Prostate gland (tissue), 2 donors: ENCODE data around the gene METTL25B. TPM values are rescaled to one million over a fixed set of nuclear protein-coding genes. Genes with fewer than 3 reads are reported as not detected.

Source experiments
- DNase-seq: peaks from one replicate; pipeline ENCODE4 v3.0.0-alpha.2; 2019; ENCODE audit warnings: low spot score
- H3K27ac ChIP-seq, 2 donors: fragments of 200-600 bp; sonication (generic); 2 replicates each; pipeline ENCODE4 v1.5.1; 2017 to 2019
- H3K27me3 ChIP-seq: fragments of 200-600 bp; sonication (generic); replicated peaks from 2 replicates; pipeline ENCODE4 v1.5.1; 2019; ENCODE audit not compliant: insufficient read depth
- H3K36me3 ChIP-seq, 2 donors: fragments of 200-600 bp; sonication (generic); 1 replicate in 1 of 2; 2 replicates in 1 of 2; pipeline versions ENCODE4 v1.5.1 to v1.8.1; 2017 to 2019
- H3K4me1 ChIP-seq: fragments of 200-600 bp; sonication (generic); replicated peaks from 2 replicates; pipeline ENCODE4 v1.5.1; 2019
- H3K4me3 ChIP-seq, 2 donors: fragments of 200-600 bp; sonication (generic); 2 replicates each; pipeline ENCODE4 v1.5.1; 2017 to 2019
- H3K9me3 ChIP-seq: fragments of 200-600 bp; sonication (generic); 2 replicates; pipeline ENCODE4 v1.5.1; 2017
- CTCF ChIP-seq, 4 experiments: fragments of 200-600 bp in 2 of 4; fragments of 450-650 bp in 2 of 4; sonication (generic) in 2 of 4; IDR thresholded peaks; 1 replicate in 3 of 4; 2 replicates in 1 of 4; pipeline ENCODE4 v1.5.1; 2016 to 2019; ENCODE audit warnings: antibody characterized with exemption in 4 of 4, mild to moderate bottlenecking in 2 of 4, moderate library complexity in 2 of 4
- POLR2A ChIP-seq: fragments of 450-650 bp; IDR thresholded peaks from one replicate; pipeline ENCODE4 v1.6.1; 2016; ENCODE audit warnings: antibody characterized with exemption, mild to moderate bottlenecking
- POLR2AphosphoS5 ChIP-seq: sonication (generic); formaldehyde crosslinking; IDR thresholded peaks from one replicate; pipeline ENCODE4 v1.6.1; 2017; ENCODE audit warnings: antibody characterized with exemption
- WGBS: methylation state at CpG from one replicate; pipeline ENCODE4 v1.1.5; 2018; 5-methylcytosine and 5-hydroxymethylcytosine counted together
- intact Hi-C: fragments of 100-400 bp; cut with DNase I; formaldehyde crosslinking; loops from one replicate; pipeline ENCODE4 v1.14.2; 2022
- total RNA-seq, 2 donors: library from RNA; depleted of rRNA; stranded (reverse); fragments of >200 nt; gene quantifications; one replicate each; pipeline ENCODE4 v1.1.0, GENCODE V29; 2016

Gene METTL25B
- total RNA-seq, 2 donors from 2014 or later: 62.0 to 69.5 TPM

- Histone ChIP-seq H3K36me3 (peaks cover 4 to 20% of the 10 kb centered on the region in 2 donors), H3K27me3 (no peaks in the 10 kb centered on the region), H3K4me1 (peaks cover 26% of the 10 kb centered on the region), H3K4me3 (peak overlapping the region; percentile 39 to 99), H3K27ac (peak overlapping the region; percentile 96 to 97), H3K9me3 (no peaks in the 10 kb centered on the region)
- intact Hi-C loops: no loop called here
- no peak for TF ChIP-seq POLR2AphosphoS5
- TF ChIP-seq CTCF (IDR thresholded peaks at IDR 0.05): no peak
- TF ChIP-seq POLR2A: no peak
- 52% methylated on average over 9 of the region's 9 CpGs for WGBS
- no peak for DNase-seq
These were observed 18.1 kb downstream of the METTL25B start for GRCh38 chr1:156746406-156746727.

GRCh38 chr1:156746728-156747631, 18.7 kb downstream of the METTL25B start:
- TF ChIP-seq CTCF (IDR thresholded peaks at IDR 0.05): peak in 2 of 4 experiments; percentile 12 to 16
- TF ChIP-seq POLR2A: no peak
- peak; percentile 58 for TF ChIP-seq POLR2AphosphoS5
- 2% methylated on average over 26 of the region's 29 CpGs for WGBS
- peak; percentile 84 for DNase-seq
- peak overlapping the region; percentile 96 to 97 for H3K27ac ChIP-seq
- H3K27me3 ChIP-seq: no peaks in the 10 kb centered on the region
- peaks cover 26% of the 10 kb centered on the region for H3K4me1 ChIP-seq
- intact Hi-C loops: no loop called here
- H3K4me3 ChIP-seq: peak overlapping the region; percentile 39 to 99
- H3K9me3 ChIP-seq: no peaks in the 10 kb centered on the region
- peaks cover 4 to 20% of the 10 kb centered on the region in 2 donors for H3K36me3 ChIP-seq

- TF ChIP-seq POLR2A: no peak
- TF ChIP-seq POLR2AphosphoS5: no peak
- TF ChIP-seq CTCF (IDR thresholded peaks at IDR 0.05): no peak
- intact Hi-C loops: no loop called here
- no peak for DNase-seq
- Histone ChIP-seq H3K27me3 (no peaks in the 10 kb centered on the region), H3K9me3 (no peaks in the 10 kb centered on the region), H3K27ac (peak overlapping the region; percentile 96 to 97), H3K36me3 (peaks cover 4 to 19% of the 10 kb centered on the region in 2 donors), H3K4me3 (peak overlapping the region; percentile 39 to 99), H3K4me1 (peaks cover 26% of the 10 kb centered on the region)
- WGBS: 8% methylated on average over 8 of the region's 8 CpGs
These were observed 19.7 kb downstream of the METTL25B start for GRCh38 chr1:156747742-156748669.

GRCh38 chr1:156748670-156749418, 20.6 kb downstream of the METTL25B start:
- peak overlapping the region; percentile 96 to 97 for H3K27ac ChIP-seq
- H3K27me3 ChIP-seq: no peaks in the 10 kb centered on the region
- peaks cover 0 to 10% of the 10 kb centered on the region in 2 donors for H3K36me3 ChIP-seq
- DNase-seq: no peak
- 6% methylated on average over 9 of the region's 9 CpGs for WGBS
- TF ChIP-seq CTCF (IDR thresholded peaks at IDR 0.05) (no peak), POLR2AphosphoS5 (peak; percentile 44), POLR2A (peak; percentile 37)
- H3K4me3 ChIP-seq: peak overlapping the region in 1 of 2 donors; percentile 99
- peaks cover 26% of the 10 kb centered on the region for H3K4me1 ChIP-seq
- intact Hi-C loops: no loop called here
- no peaks in the 10 kb centered on the region for H3K9me3 ChIP-seq
